ENCODE measurements around the gene TNRC6B.

TNRC6B gene

DNA sequence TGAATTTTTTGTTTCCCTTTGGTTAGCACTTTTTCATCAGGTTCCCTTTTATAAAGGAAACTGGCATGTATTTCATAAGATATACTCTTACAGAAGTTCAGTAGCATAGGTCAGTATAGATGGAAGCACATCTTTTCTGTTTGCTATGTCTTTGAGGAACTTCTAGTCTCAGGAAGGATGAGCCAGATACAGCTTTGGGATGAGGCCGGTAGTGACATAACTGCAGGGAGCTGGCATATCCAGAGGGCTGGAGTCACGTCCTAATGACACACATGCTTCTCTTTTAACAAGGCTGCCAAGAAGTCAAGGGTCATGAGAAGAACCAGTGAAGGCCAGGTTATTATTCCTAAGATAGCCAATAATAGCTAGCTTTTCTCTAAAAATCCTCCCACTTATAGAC lies 135.3 kb downstream of the TNRC6B start:
- Mint-ChIP-seq H3K4me3 (no peak overlapping the region), H3K27me3 (no peaks in the 10 kb centered on the region), H3K4me1 (peaks cover 8% of the 10 kb centered on the region in 2 donors), H3K27ac (peak overlapping the region; percentile 10), H3K9me3 (no peaks in the 10 kb centered on the region), H3K36me3 (peaks cover 35 to 63% of the 10 kb centered on the region in 2 donors)
- no peak for ATAC-seq (replicated peaks)
- DNase-seq: no peak

GRCh38 chr22:40314041-40314440 lies 136.3 kb downstream of the TNRC6B start:
- DNase-seq: no peak
- ATAC-seq (replicated peaks): no peak
- peaks cover 7 to 8% of the 10 kb centered on the region in 2 donors for H3K4me1 Mint-ChIP-seq
- no peaks in the 10 kb centered on the region for H3K27me3 Mint-ChIP-seq
- H3K27ac Mint-ChIP-seq: peak overlapping the region; percentile 7
- no peaks in the 10 kb centered on the region for H3K9me3 Mint-ChIP-seq
- H3K36me3 Mint-ChIP-seq: peaks cover 32 to 64% of the 10 kb centered on the region in 2 donors
- no peak overlapping the region for H3K4me3 Mint-ChIP-seq

- H3K36me3 Mint-ChIP-seq: peaks cover 12 to 60% of the 10 kb centered on the region in 2 donors
- H3K4me1 Mint-ChIP-seq: peaks cover 3 to 8% of the 10 kb centered on the region in 2 donors
- H3K27ac Mint-ChIP-seq: no peak overlapping the region
- H3K9me3 Mint-ChIP-seq: no peaks in the 10 kb centered on the region
- no peak for ATAC-seq (replicated peaks)
- DNase-seq: no peak
- no peak overlapping the region for H3K4me3 Mint-ChIP-seq
- no peaks in the 10 kb centered on the region for H3K27me3 Mint-ChIP-seq
Measured at GRCh38 chr22:40320687-40321086, 143.0 kb downstream of the TNRC6B start.

DNA sequence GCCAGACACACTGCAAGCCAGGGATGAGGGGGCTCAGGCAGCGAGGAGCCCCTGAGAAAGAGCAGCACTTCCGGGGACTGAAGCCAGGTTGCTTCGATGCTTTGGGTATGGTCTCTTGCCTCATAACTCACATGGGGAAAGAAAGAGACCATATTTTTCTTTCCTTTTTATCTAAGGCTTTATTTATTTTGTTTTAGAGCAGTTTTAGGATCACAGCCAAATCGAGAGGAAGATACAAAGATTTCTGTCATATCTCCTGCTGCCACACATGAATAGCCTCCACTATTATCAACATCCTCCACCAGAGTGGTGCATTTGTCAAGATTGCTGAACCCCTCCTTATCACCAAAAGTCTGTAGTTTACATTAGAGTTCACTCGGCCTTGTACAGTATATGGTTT lies 144.3 kb downstream of the TNRC6B start:
- H3K4me3 Mint-ChIP-seq: no peak overlapping the region
- H3K36me3 Mint-ChIP-seq: peaks cover 6 to 50% of the 10 kb centered on the region in 2 donors
- DNase-seq (no peak), ATAC-seq (replicated peaks) (no peak)
- H3K4me1 Mint-ChIP-seq: peaks cover 5 to 8% of the 10 kb centered on the region in 2 donors
- no peaks in the 10 kb centered on the region for H3K27me3 Mint-ChIP-seq
- no peaks in the 10 kb centered on the region for H3K9me3 Mint-ChIP-seq
- no peak overlapping the region for H3K27ac Mint-ChIP-seq

GRCh38 chr22:40322818-40323447 lies 145.2 kb downstream of the TNRC6B start:
- H3K36me3 Mint-ChIP-seq: peaks cover 8 to 46% of the 10 kb centered on the region in 2 donors
- ATAC-seq (replicated peaks) (no peak), DNase-seq (no peak)
- no peaks in the 10 kb centered on the region for H3K9me3 Mint-ChIP-seq
- H3K4me1 Mint-ChIP-seq: peaks cover 5 to 11% of the 10 kb centered on the region in 2 donors
- H3K27ac Mint-ChIP-seq: no peak overlapping the region
- no peak overlapping the region for H3K4me3 Mint-ChIP-seq
- no peaks in the 10 kb centered on the region for H3K27me3 Mint-ChIP-seq

DNA sequence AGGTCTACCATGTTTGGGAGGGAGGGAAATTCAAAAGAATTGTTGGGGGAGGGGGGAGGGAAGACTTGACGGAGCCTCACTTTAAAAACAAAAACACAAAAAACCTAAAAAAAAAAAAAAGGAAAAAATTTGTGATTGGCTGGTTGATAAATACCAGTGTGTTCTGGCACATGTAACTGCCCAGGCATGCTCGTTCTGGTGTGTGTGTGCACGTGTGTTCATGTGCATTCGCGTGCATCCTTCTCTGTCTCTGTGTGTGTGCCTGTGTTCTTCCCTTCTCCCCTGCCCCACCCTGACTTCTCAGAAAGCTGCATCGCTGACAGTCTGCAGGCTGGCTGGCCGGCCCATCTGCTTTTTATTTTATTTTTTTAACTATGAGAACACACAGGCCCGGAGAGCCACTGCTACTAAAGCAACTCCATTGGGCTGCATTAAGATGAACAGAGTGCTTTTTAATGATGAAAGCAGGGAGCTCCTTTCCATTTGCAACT lies 146.0 kb downstream of the TNRC6B start:
- no peak for DNase-seq
- H3K4me3 Mint-ChIP-seq: no peak overlapping the region
- H3K27me3 Mint-ChIP-seq: no peaks in the 10 kb centered on the region
- peaks cover 10 to 39% of the 10 kb centered on the region in 2 donors for H3K36me3 Mint-ChIP-seq
- ATAC-seq (replicated peaks): no peak
- no peaks in the 10 kb centered on the region for H3K9me3 Mint-ChIP-seq
- peaks cover 5 to 14% of the 10 kb centered on the region in 2 donors for H3K4me1 Mint-ChIP-seq
- no peak overlapping the region for H3K27ac Mint-ChIP-seq

GRCh38 chr22:40324468-40325305 lies 147.0 kb downstream of the TNRC6B start:
- DNase-seq (no peak), ATAC-seq (replicated peaks) (peak in 1 of 2 donors; percentile 18)
- Mint-ChIP-seq H3K4me1 (peaks cover 5 to 14% of the 10 kb centered on the region in 2 donors), H3K4me3 (no peak overlapping the region), H3K27me3 (no peaks in the 10 kb centered on the region), H3K27ac (no peak overlapping the region), H3K36me3 (peaks cover 10 to 39% of the 10 kb centered on the region in 2 donors), H3K9me3 (no peaks in the 10 kb centered on the region)

DNA sequence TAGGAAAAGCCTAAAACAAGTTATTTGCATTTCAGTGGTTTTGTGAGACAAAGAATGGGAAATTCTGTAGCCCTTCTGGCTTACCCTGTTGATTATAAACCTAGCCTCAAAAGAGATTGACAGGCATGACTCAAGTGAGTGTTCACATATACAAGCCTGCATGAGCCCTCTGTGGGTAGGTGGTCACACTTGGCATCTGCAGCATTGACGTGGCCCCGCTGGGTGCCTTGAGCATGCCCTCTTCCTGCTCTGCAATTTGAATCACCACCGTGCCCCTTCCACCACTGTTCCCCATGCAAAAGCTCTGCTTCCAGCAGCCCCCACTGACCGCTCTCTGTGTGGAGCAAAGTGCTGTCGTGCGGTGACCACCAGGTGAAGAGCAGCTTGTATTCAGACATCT lies 147.6 kb downstream of the TNRC6B start:
- H3K27ac Mint-ChIP-seq: peak overlapping the region; percentile 71
- no peaks in the 10 kb centered on the region for H3K9me3 Mint-ChIP-seq
- no peaks in the 10 kb centered on the region for H3K27me3 Mint-ChIP-seq
- ATAC-seq (replicated peaks) (peak; percentile 45 to 48), DNase-seq (no peak)
- H3K4me1 Mint-ChIP-seq: peaks cover 7 to 18% of the 10 kb centered on the region in 2 donors
- peaks cover 14 to 42% of the 10 kb centered on the region in 2 donors for H3K36me3 Mint-ChIP-seq
- no peak overlapping the region for H3K4me3 Mint-ChIP-seq

DNA sequence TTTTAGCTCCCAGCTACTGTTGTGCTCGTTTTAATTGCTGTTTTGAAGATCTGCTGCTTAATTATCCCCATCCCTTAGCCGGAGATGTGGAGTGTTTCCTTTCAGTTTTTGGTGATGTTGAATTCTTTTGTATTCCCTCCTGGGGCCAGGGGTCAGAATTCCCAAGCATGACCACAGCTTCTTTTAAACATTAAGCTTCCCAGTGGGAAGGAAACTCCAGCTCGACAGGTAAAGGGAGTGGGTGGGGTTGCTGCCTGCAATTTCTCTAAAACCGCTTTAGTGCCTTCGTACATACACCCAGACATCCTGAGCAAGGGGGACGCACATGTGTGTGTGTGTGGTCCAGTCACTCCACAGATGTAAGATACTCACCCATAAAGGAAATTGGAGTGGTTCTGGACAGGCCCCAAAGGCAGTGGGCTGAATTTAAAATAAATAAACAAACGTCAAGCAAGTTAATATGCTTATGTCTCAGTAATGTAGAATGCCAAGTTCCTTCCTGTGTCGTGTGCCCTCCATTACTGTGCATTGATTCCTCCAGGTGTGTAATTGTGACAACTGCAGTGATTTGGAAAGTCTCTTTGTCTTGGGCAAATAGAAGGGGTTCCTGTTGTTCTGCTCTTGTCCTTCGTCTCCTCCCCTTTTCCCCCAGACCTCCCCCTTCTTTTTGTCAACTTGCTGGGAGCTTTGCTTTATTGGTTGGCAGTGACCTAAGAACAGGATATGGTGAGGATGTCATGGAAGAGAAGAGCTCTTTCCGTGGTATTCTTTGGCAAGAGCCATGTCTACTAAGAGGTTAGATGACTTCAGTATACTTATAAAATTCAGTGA lies 149.4 kb downstream of the TNRC6B start:
- no peak overlapping the region for H3K4me3 Mint-ChIP-seq
- DNase-seq: no peak

GRCh38 chr22:40328546-40329456 lies 151.1 kb downstream of the TNRC6B start:
- no peak overlapping the region for H3K27ac Mint-ChIP-seq
- H3K9me3 Mint-ChIP-seq: no peaks in the 10 kb centered on the region
- peaks cover 10 to 27% of the 10 kb centered on the region in 2 donors for H3K4me1 Mint-ChIP-seq
- H3K36me3 Mint-ChIP-seq: peaks cover 15 to 25% of the 10 kb centered on the region in 2 donors
- no peaks in the 10 kb centered on the region for H3K27me3 Mint-ChIP-seq
- no peak for ATAC-seq (replicated peaks)
- H3K4me3 Mint-ChIP-seq: no peak overlapping the region
- no peak for DNase-seq

More for the DNA sequence above, 149.4 kb downstream of the TNRC6B start:
- no peaks in the 10 kb centered on the region for H3K9me3 Mint-ChIP-seq
- ATAC-seq (replicated peaks): no peak
- no peaks in the 10 kb centered on the region for H3K27me3 Mint-ChIP-seq
- H3K4me1 Mint-ChIP-seq: peaks cover 8 to 25% of the 10 kb centered on the region in 2 donors
- peaks cover 16 to 33% of the 10 kb centered on the region in 2 donors for H3K36me3 Mint-ChIP-seq
- H3K27ac Mint-ChIP-seq: peak overlapping the region; percentile 47

DNA sequence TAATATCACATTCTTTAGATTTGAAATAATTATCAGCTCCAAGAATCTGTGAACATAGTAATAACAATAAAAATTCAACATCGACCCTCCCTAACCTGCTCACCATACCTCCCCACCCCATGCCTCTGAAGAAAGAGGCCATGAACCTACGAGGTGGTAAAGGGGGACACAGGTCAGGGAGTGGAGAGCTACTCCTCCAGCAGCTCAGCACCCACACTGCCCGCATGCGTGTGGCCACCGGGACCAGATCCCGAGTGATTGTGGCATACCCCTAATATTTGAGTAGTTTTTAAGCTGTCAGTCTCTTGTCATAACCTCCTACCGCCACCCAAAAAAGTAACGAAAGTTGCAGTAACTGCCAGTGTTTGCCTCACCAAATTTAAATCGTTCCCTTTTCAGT lies 151.7 kb downstream of the TNRC6B start:
- no peak for ATAC-seq (replicated peaks)
- Mint-ChIP-seq H3K4me1 (peaks cover 15 to 33% of the 10 kb centered on the region in 2 donors), H3K27ac (no peak overlapping the region), H3K4me3 (no peak overlapping the region), H3K27me3 (no peaks in the 10 kb centered on the region), H3K9me3 (no peaks in the 10 kb centered on the region), H3K36me3 (peaks cover 15 to 28% of the 10 kb centered on the region in 2 donors)
- DNase-seq: no peak

GRCh38 chr22:40330086-40330485 lies 152.4 kb downstream of the TNRC6B start:
- Mint-ChIP-seq H3K4me1 (peaks cover 20 to 37% of the 10 kb centered on the region in 2 donors), H3K27me3 (no peaks in the 10 kb centered on the region), H3K9me3 (no peaks in the 10 kb centered on the region), H3K36me3 (peaks cover 16 to 31% of the 10 kb centered on the region in 2 donors), H3K4me3 (no peak overlapping the region), H3K27ac (peak overlapping the region; percentile 85)
- DNase-seq (no peak), ATAC-seq (replicated peaks) (no peak)

GRCh38 chr22:40330615-40331014 lies 152.9 kb downstream of the TNRC6B start:
- Mint-ChIP-seq H3K36me3 (peaks cover 16 to 27% of the 10 kb centered on the region in 2 donors), H3K27me3 (no peaks in the 10 kb centered on the region), H3K4me1 (peaks cover 17 to 35% of the 10 kb centered on the region in 2 donors), H3K4me3 (no peak overlapping the region), H3K9me3 (no peaks in the 10 kb centered on the region), H3K27ac (no peak overlapping the region)
- ATAC-seq (replicated peaks): no peak
- DNase-seq: no peak

Measured in stimulated activated naive B cell treated with anti-CD40 and anti-IgM and Interleukin-4, amounts not matched to agents 10 μg/mL and 1 μg/mL and 100 μg/mL, for 72 hours (primary cell).